Breast epithelium (tissue), 4 donors: ENCODE measurements around the gene TSTD1. TPM values are rescaled to one million over a fixed set of nuclear protein-coding genes. Genes with fewer than 3 reads are reported as not detected.

Experiments used
- DNase-seq, 2 donors: peaks; one replicate each; pipeline ENCODE4 v3.0.0-alpha.2; 2019; ENCODE audit warnings: low spot score in 2 of 2
- H3K27ac ChIP-seq, 2 donors: fragments of 200-600 bp; sonication (generic) in 1 of 2; one replicate each; pipeline ENCODE4 v1.5.1; 2016 to 2019; ENCODE audit warnings: mild to moderate bottlenecking in 1 of 2
- H3K27me3 ChIP-seq, 2 donors: fragments of 200-600 bp; sonication (generic) in 1 of 2; one replicate each; pipeline versions ENCODE4 v1.5.1 to v1.6.0; 2017 to 2019; ENCODE audit warnings: control low read depth in 1 of 2, mild to moderate bottlenecking in 1 of 2
- H3K36me3 ChIP-seq: fragments of 200-600 bp; one replicate; pipeline ENCODE4 v1.5.1; 2019
- H3K4me1 ChIP-seq, 2 donors: fragments of 200-600 bp; sonication (generic); one replicate each; pipeline ENCODE4 v1.5.1; 2016 to 2019; ENCODE audit warnings: control low read depth in 1 of 2
- H3K4me3 ChIP-seq, 3 donors: fragments of 200-600 bp; sonication (generic); 1 replicate in 2 of 3; 2 replicates in 1 of 3; pipeline ENCODE4 v1.5.1; 2016 to 2019; ENCODE audit warnings: mild to moderate bottlenecking in 3 of 3, moderate library complexity in 2 of 3
- H3K9me3 ChIP-seq, 2 donors: fragments of 200-600 bp; sonication (generic) in 1 of 2; one replicate each; pipeline ENCODE4 v1.5.1; 2016 to 2019; ENCODE audit warnings: control low read depth in 1 of 2
- POLR2A ChIP-seq: fragments of 450-650 bp; IDR thresholded peaks from one replicate; pipeline ENCODE4 v1.6.1; 2016; ENCODE audit warnings: antibody characterized with exemption, mild to moderate bottlenecking, moderate library complexity
- POLR2AphosphoS5 ChIP-seq, 3 donors: sonication (generic); formaldehyde crosslinking; IDR thresholded peaks; one replicate each; pipeline ENCODE4 v1.6.1; 2017; ENCODE audit warnings: antibody characterized with exemption in 3 of 3
- intact Hi-C: fragments of 100-400 bp; cut with DNase I; formaldehyde crosslinking; loops from one replicate; pipeline ENCODE4 v1.15.1; 2023; ENCODE audit warnings: low total_unique reads
- total RNA-seq, 3 donors: library from RNA; depleted of rRNA; stranded (reverse); fragments of >200 nt; gene quantifications; one replicate each; pipeline ENCODE4 v1.1.0, GENCODE V29; 2016
- TF ChIP-seq, protein P1 (sequence below), 3 donors: fragments of 450-650 bp; IDR thresholded peaks; one replicate each; pipeline ENCODE4 v1.5.1; 2016 to 2017; ENCODE audit warnings: antibody characterized with exemption in 3 of 3, mild to moderate bottlenecking in 3 of 3, moderate library complexity in 3 of 3

The TSTD1 gene
- total RNA-seq, 3 donors from 2014 or later = 57.3 to 217 (median 109) TPM

DNA sequence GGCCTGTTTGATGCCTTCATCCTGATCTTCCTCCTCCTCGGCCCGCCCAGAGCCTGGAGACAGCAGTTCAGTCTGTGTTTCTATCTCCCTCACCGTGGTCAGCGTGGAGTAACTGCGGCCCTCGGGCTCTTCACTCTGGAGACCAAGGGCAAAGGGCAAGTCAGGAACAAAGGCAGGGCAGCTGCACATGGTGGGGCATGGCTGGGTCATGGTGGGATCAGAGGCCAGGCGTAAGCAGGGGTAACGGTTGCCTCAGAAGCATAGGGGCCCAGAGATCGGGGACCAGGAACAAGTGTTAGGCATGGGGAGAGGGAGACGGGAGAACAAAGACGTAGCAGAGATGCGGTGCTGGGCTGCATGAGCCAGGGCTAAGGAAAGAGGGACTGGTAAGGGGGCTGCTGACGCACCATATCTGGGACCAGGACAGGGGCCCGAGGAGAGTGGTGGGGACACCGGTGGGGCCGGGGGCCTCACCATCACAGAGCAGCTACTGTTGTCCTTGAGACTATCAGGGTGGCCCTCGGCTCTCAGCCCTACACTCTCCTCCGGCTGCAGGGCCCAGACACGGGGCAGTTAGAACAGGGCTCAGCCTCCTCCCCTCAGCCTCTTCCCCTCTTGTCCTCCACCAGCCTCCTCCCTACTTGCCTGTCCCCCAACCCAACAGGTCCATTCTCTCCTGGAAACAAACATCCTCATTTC is 34.1 kb upstream of the TSTD1 start:
- intact Hi-C loops = no loop called here
- no peak for DNase-seq
- no peak overlapping the region for H3K27ac ChIP-seq

DNA sequence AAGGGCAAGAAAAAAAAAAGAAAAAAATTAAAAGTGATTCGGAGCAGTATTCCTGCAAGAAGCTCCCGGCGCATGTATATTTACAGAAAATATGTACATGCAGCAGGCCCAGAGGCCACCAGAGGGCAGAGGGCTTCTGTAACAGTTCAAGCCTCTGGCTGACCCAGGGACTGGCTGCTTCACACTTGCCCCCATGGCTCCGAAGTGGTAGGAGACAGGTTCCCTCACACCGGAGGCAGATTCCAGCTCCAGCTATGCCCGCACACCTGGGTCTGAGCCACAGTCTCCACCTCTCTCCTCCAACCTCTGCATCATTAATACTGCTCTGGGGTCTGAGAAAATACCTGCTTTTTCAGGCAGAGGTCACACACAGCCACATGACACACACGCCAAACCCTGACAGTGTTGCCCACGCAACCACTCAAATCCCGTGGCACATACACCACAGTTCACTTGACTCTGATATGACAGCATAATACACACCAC is 33.2 kb upstream of the TSTD1 start:
- TF ChIP-seq, protein P1, sequence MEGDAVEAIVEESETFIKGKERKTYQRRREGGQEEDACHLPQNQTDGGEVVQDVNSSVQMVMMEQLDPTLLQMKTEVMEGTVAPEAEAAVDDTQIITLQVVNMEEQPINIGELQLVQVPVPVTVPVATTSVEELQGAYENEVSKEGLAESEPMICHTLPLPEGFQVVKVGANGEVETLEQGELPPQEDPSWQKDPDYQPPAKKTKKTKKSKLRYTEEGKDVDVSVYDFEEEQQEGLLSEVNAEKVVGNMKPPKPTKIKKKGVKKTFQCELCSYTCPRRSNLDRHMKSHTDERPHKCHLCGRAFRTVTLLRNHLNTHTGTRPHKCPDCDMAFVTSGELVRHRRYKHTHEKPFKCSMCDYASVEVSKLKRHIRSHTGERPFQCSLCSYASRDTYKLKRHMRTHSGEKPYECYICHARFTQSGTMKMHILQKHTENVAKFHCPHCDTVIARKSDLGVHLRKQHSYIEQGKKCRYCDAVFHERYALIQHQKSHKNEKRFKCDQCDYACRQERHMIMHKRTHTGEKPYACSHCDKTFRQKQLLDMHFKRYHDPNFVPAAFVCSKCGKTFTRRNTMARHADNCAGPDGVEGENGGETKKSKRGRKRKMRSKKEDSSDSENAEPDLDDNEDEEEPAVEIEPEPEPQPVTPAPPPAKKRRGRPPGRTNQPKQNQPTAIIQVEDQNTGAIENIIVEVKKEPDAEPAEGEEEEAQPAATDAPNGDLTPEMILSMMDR (IDR thresholded peaks at IDR 0.05) = peak; percentile 51 to 67 (median 59)
- no peak for TF ChIP-seq POLR2A
- peak in 1 of 2 donors; percentile 55 for DNase-seq

More for the DNA sequence above, 34.1 kb upstream of the TSTD1 start:
- no peaks in the 10 kb centered on the region for H3K36me3 ChIP-seq
- no peaks in the 10 kb centered on the region for H3K9me3 ChIP-seq
- TF ChIP-seq POLR2AphosphoS5 (IDR thresholded peaks at IDR 0.05) (no peak), POLR2A (no peak)
- TF ChIP-seq, protein P1 (IDR thresholded peaks at IDR 0.05) = no peak
- H3K4me1 ChIP-seq = no peaks in the 10 kb centered on the region
- no peaks in the 10 kb centered on the region for H3K27me3 ChIP-seq
- no peak overlapping the region for H3K4me3 ChIP-seq

DNA sequence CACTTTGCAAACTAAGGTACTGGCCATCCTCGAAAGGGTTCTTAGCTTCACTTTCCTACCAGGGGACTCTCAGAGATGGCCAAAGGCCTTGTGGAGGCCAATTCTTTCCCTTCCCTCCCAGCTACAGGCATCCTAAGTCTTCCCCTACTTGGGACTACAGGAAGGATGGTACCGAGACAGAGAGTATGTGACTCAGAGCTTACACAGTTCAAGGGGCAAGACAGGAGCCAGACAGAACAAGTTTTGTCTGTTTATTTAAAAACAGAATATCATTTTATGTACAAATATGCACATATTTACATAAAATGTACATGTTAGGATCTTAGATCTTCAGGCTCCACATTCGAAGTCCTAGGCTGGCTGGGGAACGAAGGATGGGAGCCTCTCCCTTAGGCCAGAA is 32.0 kb upstream of the TSTD1 start:
- TF ChIP-seq POLR2AphosphoS5 (IDR thresholded peaks at IDR 0.05) (no peak), POLR2A (no peak)
- TF ChIP-seq, protein P1 (IDR thresholded peaks at IDR 0.05) = no peak
- no peak for DNase-seq
- H3K27ac ChIP-seq = no peak overlapping the region
- H3K27me3 ChIP-seq = no peaks in the 10 kb centered on the region
- H3K36me3 ChIP-seq = no peaks in the 10 kb centered on the region
- intact Hi-C loops = no loop called here
- H3K9me3 ChIP-seq = no peaks in the 10 kb centered on the region
- no peak overlapping the region for H3K4me3 ChIP-seq
- no peaks in the 10 kb centered on the region for H3K4me1 ChIP-seq

More for the DNA sequence above, 33.2 kb upstream of the TSTD1 start:
- H3K9me3 ChIP-seq = no peaks in the 10 kb centered on the region
- no peak overlapping the region for H3K27ac ChIP-seq
- H3K36me3 ChIP-seq = no peaks in the 10 kb centered on the region
- intact Hi-C loops = no loop called here
- H3K4me3 ChIP-seq = no peak overlapping the region
- H3K27me3 ChIP-seq = no peaks in the 10 kb centered on the region
- H3K4me1 ChIP-seq = no peaks in the 10 kb centered on the region

DNA sequence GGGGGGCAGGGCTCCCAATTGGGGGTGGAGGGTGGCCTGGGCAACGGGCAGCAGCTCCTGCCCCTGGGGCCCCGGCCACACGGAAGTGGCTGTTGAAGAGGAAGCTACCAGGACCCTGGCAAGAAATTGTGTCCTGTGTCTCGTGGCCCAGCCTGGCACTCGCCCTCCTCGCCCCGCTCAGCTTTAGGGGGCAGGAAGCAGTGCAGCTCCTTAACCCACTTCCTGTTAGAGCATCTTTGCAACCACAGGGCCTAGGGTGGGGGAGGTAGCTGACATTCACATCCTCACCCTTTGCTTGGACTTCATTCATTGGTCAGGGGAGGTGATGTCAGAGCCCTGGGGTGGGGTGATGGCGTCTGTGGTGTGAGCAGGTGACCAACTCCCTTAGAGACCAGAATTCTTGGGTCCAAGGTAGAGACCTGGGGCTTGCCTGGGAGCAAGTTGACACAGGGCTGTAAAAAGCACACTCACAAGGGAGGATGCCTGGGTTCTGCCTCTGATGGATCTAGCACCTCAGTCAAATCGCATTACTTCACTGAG is 31.0 kb upstream of the TSTD1 start, which contains the start of gene ARHGAP30:
Gene ARHGAP30, minus strand, starts transcription at position 161 of the 540 bp plus-strand sequence. CDS start 267 bp downstream, outside the sequence.
- DNase-seq = peak in 1 of 2 donors; percentile 44

More for the DNA sequence above, 31.0 kb upstream of the TSTD1 start, which contains the start of gene ARHGAP30:
- TF ChIP-seq POLR2AphosphoS5 (IDR thresholded peaks at IDR 0.05) = no peak
- TF ChIP-seq, protein P1 (IDR thresholded peaks at IDR 0.05) = no peak
- no peak for TF ChIP-seq POLR2A
- Histone ChIP-seq H3K27me3 (no peaks in the 10 kb centered on the region), H3K9me3 (no peaks in the 10 kb centered on the region), H3K4me1 (no peaks in the 10 kb centered on the region), H3K4me3 (peak within 1 kb of the TSS; percentile 35 to 49 (median 42)), H3K36me3 (no peaks in the 10 kb centered on the region), H3K27ac (peak within 1 kb of the TSS; percentile 19 to 74)
- intact Hi-C loops = no loop called here
